ENCODE data around the gene EPRS1.

EPRS1 gene

GRCh38 chr1:220011620-220012019, 34.7 kb downstream of the EPRS1 start:
- no peak overlapping the region for H3K4me3 ChIP-seq (ENCODE audit: low read length)
- no peak for DNase-seq (ENCODE audit: low read depth)
- no peak for TF ChIP-seq CTCF (conservative IDR thresholded peaks at IDR 0.05; ENCODE audit: low read depth, low read length)

DNA sequence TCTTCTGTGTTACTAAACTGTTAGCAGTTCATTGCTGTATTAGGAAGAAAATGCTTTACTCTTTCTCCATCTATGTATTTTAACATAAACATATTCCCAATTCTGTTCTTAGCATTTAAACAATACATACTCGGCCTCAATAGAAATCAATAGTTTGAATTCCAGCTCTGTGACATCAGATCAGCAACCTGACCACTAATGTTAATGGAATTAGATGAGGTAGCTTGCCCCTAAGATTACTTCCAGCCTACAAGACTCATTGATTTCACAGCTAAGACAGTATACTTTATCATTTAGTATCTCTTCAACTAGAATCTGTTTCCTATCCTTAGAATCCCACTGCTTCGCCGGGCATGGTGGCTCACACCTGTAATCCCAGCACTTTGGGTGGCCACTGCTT, 38.9 kb downstream of the EPRS1 start:
- DNase-seq (ENCODE audit: low read depth): no peak

GRCh38 chr1:220005489-220005888, 40.8 kb downstream of the EPRS1 start:
- TF ChIP-seq CTCF (conservative IDR thresholded peaks at IDR 0.05; ENCODE audit: low read depth, low read length): no peak
- DNase-seq (ENCODE audit: low read depth): no peak
- H3K4me3 ChIP-seq (ENCODE audit: low read length): no peak overlapping the region

More for the DNA sequence above, 38.9 kb downstream of the EPRS1 start:
- no peak for TF ChIP-seq CTCF (conservative IDR thresholded peaks at IDR 0.05; ENCODE audit: low read depth, low read length)
- H3K4me3 ChIP-seq (ENCODE audit: low read length): no peak overlapping the region

- no peak overlapping the region for H3K4me3 ChIP-seq (ENCODE audit: low read length)
- TF ChIP-seq CTCF (conservative IDR thresholded peaks at IDR 0.05; ENCODE audit: low read depth, low read length): no peak
- no peak for DNase-seq (ENCODE audit: low read depth)
These were observed 42.5 kb downstream of the EPRS1 start for GRCh38 chr1:220003610-220004299.

- TF ChIP-seq CTCF (conservative IDR thresholded peaks at IDR 0.05; ENCODE audit: low read depth, low read length): no peak
- DNase-seq (ENCODE audit: low read depth): no peak
- no peak overlapping the region for H3K4me3 ChIP-seq (ENCODE audit: low read length)
These were observed 43.3 kb downstream of the EPRS1 start for GRCh38 chr1:220003015-220003414.

GRCh38 chr1:220001095-220001501, 45.2 kb downstream of the EPRS1 start:
- TF ChIP-seq CTCF (conservative IDR thresholded peaks at IDR 0.05; ENCODE audit: low read depth, low read length): no peak
- DNase-seq (ENCODE audit: low read depth): no peak

DNA sequence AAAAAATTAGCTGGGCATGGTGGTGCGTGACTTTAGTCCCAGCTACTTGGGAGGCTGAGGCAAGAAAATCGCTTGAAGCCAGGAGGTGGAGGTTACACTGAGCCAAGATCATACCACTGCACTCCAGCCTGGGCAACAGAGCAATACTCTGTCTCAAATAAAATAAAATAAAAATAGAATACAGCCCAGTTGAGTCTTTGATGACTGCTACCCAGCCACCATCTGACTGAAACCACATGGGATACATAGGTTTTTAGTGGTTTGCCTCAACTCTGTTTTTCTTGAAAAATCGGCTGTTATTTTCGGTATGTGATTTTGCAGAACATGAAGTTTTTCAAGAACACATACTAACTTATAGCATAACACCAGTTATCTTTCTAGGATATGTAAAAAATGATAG, 46.5 kb downstream of the EPRS1 start:
- no peak overlapping the region for H3K4me3 ChIP-seq (ENCODE audit: low read length)
- TF ChIP-seq CTCF (conservative IDR thresholded peaks at IDR 0.05; ENCODE audit: low read depth, low read length): no peak
- no peak for DNase-seq (ENCODE audit: low read depth)

More at GRCh38 chr1:220001095-220001501, 45.2 kb downstream of the EPRS1 start:
- no peak overlapping the region for H3K4me3 ChIP-seq (ENCODE audit: low read length)

All from retinal pigment epithelial cell (primary cell).